NCI-H1105 (cell line): ENCODE measurements around the gene UVSSA.

ENCODE experiments used
- DNase-seq: peaks from one replicate; lab custom pipeline; 2025; lab: John Stamatoyannopoulos, UW

Gene UVSSA

GRCh38 chr4:1395941-1396805 is 49.2 kb downstream of the UVSSA start:
- no peak for DNase-seq

- DNase-seq, result no peak
Observed at GRCh38 chr4:1396806-1397455, 49.9 kb downstream of the UVSSA start.

- no peak for DNase-seq
Observed at GRCh38 chr4:1398681-1399507, 51.9 kb downstream of the UVSSA start.

GRCh38 chr4:1399508-1400190 is 52.6 kb downstream of the UVSSA start:
- DNase-seq, result no peak

- DNase-seq, result no peak
Observed at GRCh38 chr4:1400191-1400805, 53.3 kb downstream of the UVSSA start.

- no peak for DNase-seq
Observed at GRCh38 chr4:1400831-1401408, 53.9 kb downstream of the UVSSA start.

GRCh38 chr4:1401409-1402020 is 54.5 kb downstream of the UVSSA start:
- no peak for DNase-seq

- DNase-seq, result no peak
Observed at GRCh38 chr4:1402021-1402515, 55.1 kb downstream of the UVSSA start.

GRCh38 chr4:1402516-1403091 is 55.6 kb downstream of the UVSSA start:
- DNase-seq, result no peak

GRCh38 chr4:1403177-1403583 is 56.2 kb downstream of the UVSSA start:
- DNase-seq, result no peak

GRCh38 chr4:1403591-1404572 is 56.9 kb downstream of the UVSSA start:
- no peak for DNase-seq

- DNase-seq, result no peak
Observed at GRCh38 chr4:1404573-1405253, 57.7 kb downstream of the UVSSA start.

GRCh38 chr4:1405254-1405635 is 58.2 kb downstream of the UVSSA start:
- DNase-seq, result no peak

GRCh38 chr4:1405636-1406393 is 58.8 kb downstream of the UVSSA start:
- DNase-seq, result no peak

- no peak for DNase-seq
Observed at GRCh38 chr4:1406394-1406980, 59.5 kb downstream of the UVSSA start, which contains the start of gene NKX1-1. NKX1-1 (minus strand) TSS chr4:1406442; CDS start chr4:1406442, 0 bp downstream.

- DNase-seq, result no peak
Observed at GRCh38 chr4:1406981-1407656, 60.1 kb downstream of the UVSSA start.
